Left ventricle myocardium inferior (tissue), 1 donor: ENCODE data around the gene DNAI4. TPM values are rescaled to one million over a fixed set of nuclear protein-coding genes. Genes with fewer than 3 reads are reported as not detected.

Experiments
- DNase-seq: peaks from one replicate; pipeline ENCODE4 v3.0.0-alpha.2; 2020
- H3K27ac ChIP-seq: fragments of 200-600 bp; replicated peaks from 2 replicates; pipeline ENCODE4 v1.8.0; 2021
- H3K27me3 ChIP-seq: fragments of 200-600 bp; 2 replicates; pipeline ENCODE4 v1.8.0; 2021; ENCODE audit warnings: low read depth
- H3K36me3 ChIP-seq: fragments of 200-600 bp; 2 replicates; pipeline ENCODE4 v1.8.0; 2021
- H3K4me1 ChIP-seq: fragments of 200-600 bp; 2 replicates; pipeline ENCODE4 v1.8.0; 2021
- H3K4me3 ChIP-seq: fragments of 200-600 bp; 2 replicates; pipeline ENCODE4 v1.8.0; 2021; ENCODE audit warnings: mild to moderate bottlenecking, moderate library complexity
- H3K9me3 ChIP-seq: fragments of 200-600 bp; replicated peaks from 2 replicates; pipeline ENCODE4 v1.8.0; 2021
- intact Hi-C: fragments of 100-400 bp; cut with micrococcal nuclease; formaldehyde crosslinking; loops from one replicate; pipeline ENCODE4 v1.11.0; 2022
- total RNA-seq: library from RNA; stranded (reverse); fragmentation: NEBNext Ultra II Directional; extraction: Animal tissue kit (Norgen Biotek cat#: 25700); gene quantifications from one replicate; pipeline ENCODE4 v1.2.1, GENCODE V29; 2021
- TF ChIP-seq, protein P1 (sequence below): fragments of 200-600 bp; IDR thresholded peaks from 2 replicates; pipeline ENCODE4 v1.8.0; 2021; ENCODE audit warnings: antibody characterized with exemption, mild to moderate bottlenecking, borderline replicate concordance
- donor health status: DM: no; HTN: yes; CAD: no; lungs with severe emphysema.

Gene DNAI4
- total RNA-seq, 1 donor from 2014 or later: 17.9 TPM

DNA sequence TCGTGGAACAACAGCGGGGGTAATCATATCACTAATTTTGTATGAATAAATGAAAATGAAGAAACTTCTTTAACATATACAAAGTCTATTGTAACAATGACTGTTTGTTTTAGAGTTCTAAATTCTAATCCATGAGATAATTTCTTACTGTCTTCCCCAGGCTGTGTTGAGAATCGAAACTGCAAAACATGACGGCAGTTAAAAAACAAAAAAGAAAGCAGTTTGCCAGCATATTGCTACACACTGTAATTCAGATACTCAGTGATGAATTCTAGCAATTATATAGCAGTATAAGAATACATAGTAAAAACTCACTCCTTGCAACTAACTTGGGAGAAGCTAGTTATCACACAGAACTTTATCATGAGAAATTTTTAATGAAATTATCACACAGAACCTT lies 145.7 kb downstream of the DNAI4 start:
- H3K4me1 ChIP-seq: no peaks in the 10 kb centered on the region
- no peak for DNase-seq
- H3K27ac ChIP-seq: no peak overlapping the region
- no peak overlapping the region for H3K4me3 ChIP-seq
- intact Hi-C loops: no loop called here
- H3K36me3 ChIP-seq: peaks cover 22% of the 10 kb centered on the region
- H3K27me3 ChIP-seq: no peaks in the 10 kb centered on the region
- TF ChIP-seq, protein P1, sequence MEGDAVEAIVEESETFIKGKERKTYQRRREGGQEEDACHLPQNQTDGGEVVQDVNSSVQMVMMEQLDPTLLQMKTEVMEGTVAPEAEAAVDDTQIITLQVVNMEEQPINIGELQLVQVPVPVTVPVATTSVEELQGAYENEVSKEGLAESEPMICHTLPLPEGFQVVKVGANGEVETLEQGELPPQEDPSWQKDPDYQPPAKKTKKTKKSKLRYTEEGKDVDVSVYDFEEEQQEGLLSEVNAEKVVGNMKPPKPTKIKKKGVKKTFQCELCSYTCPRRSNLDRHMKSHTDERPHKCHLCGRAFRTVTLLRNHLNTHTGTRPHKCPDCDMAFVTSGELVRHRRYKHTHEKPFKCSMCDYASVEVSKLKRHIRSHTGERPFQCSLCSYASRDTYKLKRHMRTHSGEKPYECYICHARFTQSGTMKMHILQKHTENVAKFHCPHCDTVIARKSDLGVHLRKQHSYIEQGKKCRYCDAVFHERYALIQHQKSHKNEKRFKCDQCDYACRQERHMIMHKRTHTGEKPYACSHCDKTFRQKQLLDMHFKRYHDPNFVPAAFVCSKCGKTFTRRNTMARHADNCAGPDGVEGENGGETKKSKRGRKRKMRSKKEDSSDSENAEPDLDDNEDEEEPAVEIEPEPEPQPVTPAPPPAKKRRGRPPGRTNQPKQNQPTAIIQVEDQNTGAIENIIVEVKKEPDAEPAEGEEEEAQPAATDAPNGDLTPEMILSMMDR: no peak
- peaks cover 9% of the 10 kb centered on the region for H3K9me3 ChIP-seq

DNA sequence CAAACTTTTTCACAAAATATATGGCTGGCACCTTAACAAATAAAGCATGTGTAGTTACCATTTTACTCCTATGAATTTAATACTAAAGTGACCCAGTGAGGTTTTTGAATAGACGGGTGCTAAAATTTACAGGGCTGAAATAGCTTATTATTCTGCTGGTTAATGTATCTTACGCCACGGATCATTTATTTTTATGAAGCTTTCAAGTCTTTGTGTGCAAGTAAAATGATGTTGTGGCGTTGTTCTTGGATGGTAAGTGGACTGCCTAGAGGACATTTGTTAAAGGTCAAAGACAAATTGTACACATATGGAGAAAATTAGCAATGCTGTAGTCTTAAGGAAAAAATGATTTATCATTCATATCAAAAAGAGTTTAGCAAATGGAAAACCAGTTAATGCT lies 146.4 kb downstream of the DNAI4 start:
- Histone ChIP-seq H3K4me1 (no peaks in the 10 kb centered on the region), H3K9me3 (peaks cover 9% of the 10 kb centered on the region), H3K27me3 (no peaks in the 10 kb centered on the region), H3K36me3 (peaks cover 22% of the 10 kb centered on the region), H3K4me3 (no peak overlapping the region), H3K27ac (no peak overlapping the region)
- TF ChIP-seq, protein P1: no peak
- DNase-seq: no peak
- intact Hi-C loops: no loop called here

DNA sequence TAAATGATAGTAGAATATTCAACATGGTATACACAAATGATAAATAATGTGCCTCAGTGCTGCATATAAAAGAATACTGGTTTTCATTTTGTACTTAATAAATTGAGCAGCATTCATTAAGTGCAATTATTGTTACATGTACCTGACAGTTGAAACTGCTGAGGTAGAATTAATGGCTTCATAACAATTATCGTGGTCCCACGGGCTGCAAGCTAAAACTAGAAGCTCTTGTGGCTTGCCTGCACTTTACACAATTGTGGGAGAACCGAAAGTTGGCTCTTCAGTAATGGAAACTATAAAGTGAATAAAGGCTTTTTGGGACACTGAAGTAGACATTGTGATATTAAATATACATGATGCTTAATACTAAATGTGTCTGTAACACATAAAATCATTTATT lies 146.8 kb downstream of the DNAI4 start:
- no peak for DNase-seq
- TF ChIP-seq, protein P1: no peak
- no peaks in the 10 kb centered on the region for H3K27me3 ChIP-seq
- no peak overlapping the region for H3K27ac ChIP-seq
- intact Hi-C loops: no loop called here
- no peak overlapping the region for H3K4me3 ChIP-seq
- peaks cover 9% of the 10 kb centered on the region for H3K9me3 ChIP-seq
- H3K36me3 ChIP-seq: peaks cover 26% of the 10 kb centered on the region
- H3K4me1 ChIP-seq: no peaks in the 10 kb centered on the region

DNA sequence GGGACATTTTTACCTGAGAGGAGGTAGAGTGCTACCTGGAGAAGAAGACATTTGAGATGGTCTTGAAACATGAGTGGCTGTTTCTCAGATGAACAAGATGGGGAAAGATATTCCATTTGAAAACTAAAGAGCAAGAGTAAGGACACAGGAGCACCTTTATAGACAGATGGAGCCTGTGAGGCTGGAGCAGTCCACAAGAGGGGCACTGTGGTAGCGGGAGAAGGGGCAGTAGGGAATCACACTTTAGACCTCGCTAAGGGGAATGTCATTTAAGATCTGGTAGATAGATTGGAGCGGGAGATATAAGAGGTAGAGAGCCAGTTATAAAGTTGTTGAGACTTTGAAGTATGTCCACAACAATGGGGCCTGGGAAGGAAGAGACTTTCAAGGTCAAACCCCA lies 149.0 kb downstream of the DNAI4 start:
- H3K27ac ChIP-seq: no peak overlapping the region
- intact Hi-C loops: no loop called here
- H3K9me3 ChIP-seq: peaks cover 8% of the 10 kb centered on the region
- no peaks in the 10 kb centered on the region for H3K27me3 ChIP-seq
- no peak for DNase-seq
- H3K36me3 ChIP-seq: peaks cover 29% of the 10 kb centered on the region
- no peaks in the 10 kb centered on the region for H3K4me1 ChIP-seq
- H3K4me3 ChIP-seq: no peak overlapping the region
- TF ChIP-seq, protein P1: no peak

DNA sequence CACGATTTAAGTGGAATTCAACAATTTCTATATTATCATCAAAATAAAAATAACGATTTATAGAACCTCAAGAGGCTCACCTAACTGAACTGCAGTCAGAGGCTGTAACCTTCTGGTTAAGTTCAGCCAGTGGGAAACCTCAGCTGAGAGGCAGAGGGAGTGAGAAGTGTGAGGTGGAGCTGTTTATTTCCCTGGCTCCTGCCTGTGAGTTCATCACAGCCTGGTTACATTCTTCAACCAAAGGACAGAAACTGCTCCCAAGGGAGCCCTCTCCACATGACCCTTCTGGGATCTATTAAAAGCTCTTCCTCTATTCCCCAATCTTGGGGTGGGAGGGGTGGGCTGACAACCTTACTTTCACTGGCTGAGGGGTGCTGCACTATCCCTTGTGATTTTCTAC lies 150.2 kb downstream of the DNAI4 start:
- intact Hi-C loops: no loop called here
- H3K27me3 ChIP-seq: no peaks in the 10 kb centered on the region

More for the DNA sequence above, 150.2 kb downstream of the DNAI4 start:
- no peak overlapping the region for H3K4me3 ChIP-seq
- no peaks in the 10 kb centered on the region for H3K4me1 ChIP-seq
- TF ChIP-seq, protein P1: no peak
- no peak overlapping the region for H3K27ac ChIP-seq
- no peaks in the 10 kb centered on the region for H3K9me3 ChIP-seq
- DNase-seq: no peak
- H3K36me3 ChIP-seq: peaks cover 20% of the 10 kb centered on the region
